Measurements from ENCODE around the gene PARVG. TPM values are rescaled to one million over a fixed set of nuclear protein-coding genes. Genes with fewer than 3 reads are reported as not detected.

PARVG gene
- total and polyA plus RNA-seq, 10 of the 15 experiments (the other 5 are each of a cell fraction or from before 2014, with no cell fraction given) = 6.3 to 123 (median 71.9) TPM

- no peak for TF ChIP-seq RCOR1 (conservative IDR thresholded peaks at IDR 0.05; ENCODE audit: low read depth, low read length)
- TF ChIP-seq NFYB (IDR thresholded peaks at IDR 0.05; ENCODE audit: insufficient read depth, low read depth, low read length) = no peak
- no peak for TF ChIP-seq BACH1 (IDR thresholded peaks at IDR 0.05; ENCODE audit: borderline replicate concordance)
- TF ChIP-seq PRDM15 (CRISPR knock-in tag; IDR thresholded peaks at IDR 0.05) = no peak
- no peak for TF ChIP-seq CTCF (IDR thresholded peaks at IDR 0.05 in 2 of 3, conservative IDR thresholded peaks at IDR 0.05 in 1 of 3; ENCODE audit: control insufficient read depth in 2 of 3, extremely low read depth in 1 of 3, insufficient read depth in 1 of 3, low read depth in 3 of 3, low read length in 3 of 3)
- TF ChIP-seq MEF2A (IDR thresholded peaks at IDR 0.05; ENCODE audit: insufficient read depth, low read depth, low read length) = no peak
- TF ChIP-seq IKZF1 (conservative IDR thresholded peaks at IDR 0.05) = no peak; the same call in 1 of the 2 replicates
- no peak for TF ChIP-seq USF1 (IDR thresholded peaks at IDR 0.05; ENCODE audit: borderline replicate concordance, extremely low read length, insufficient read depth, low read depth, low read length)
- TF ChIP-seq NR2C2 (IDR thresholded peaks at IDR 0.05; ENCODE audit: borderline replicate concordance, control insufficient read depth, insufficient read length, low read depth) = no peak
- TF ChIP-seq MYC (IDR thresholded peaks at IDR 0.05; ENCODE audit: insufficient read depth, insufficient read length, insufficient replicate concordance, low read length, severe bottlenecking) = no peak
- TF ChIP-seq PAX5 (IDR thresholded peaks at IDR 0.05; ENCODE audit: borderline replicate concordance, low read depth, low read length) = no peak
- TF ChIP-seq FOS (IDR thresholded peaks at IDR 0.05; ENCODE audit: borderline replicate concordance, extremely low read depth, insufficient read length) = no peak
- TF ChIP-seq TBL1XR1 (IDR thresholded peaks at IDR 0.05; ENCODE audit: low read depth, low read length) = no peak
- no peak for TF ChIP-seq ESRRA (IDR thresholded peaks at IDR 0.05; ENCODE audit: low read length)
- no peak for TF ChIP-seq HDAC2 (IDR thresholded peaks at IDR 0.05)
- TF ChIP-seq ATF2 (IDR thresholded peaks at IDR 0.05; ENCODE audit: low read length) = no peak
- TF ChIP-seq NFXL1 (IDR thresholded peaks at IDR 0.05; ENCODE audit: borderline replicate concordance) = no peak
- no peak for TF ChIP-seq SMAD1 (IDR thresholded peaks at IDR 0.05; ENCODE audit: low read depth, partially characterized antibody)
- TF ChIP-seq ZBTB4 (CRISPR knock-in tag; IDR thresholded peaks at IDR 0.05) = no peak
Measured at GRCh38 chr22:44191036-44191454, 10.3 kb downstream of the PARVG start (continued).

Measured in GM12878 (cell line).